Neural cell (in vitro differentiated cells): ENCODE measurements around the gene GLS2.

Experiments used
- MXI1 ChIP-seq: fragments of 450-650 bp; conservative IDR thresholded peaks from 2 replicates; pipeline ENCODE4 v1.6.1; 2014; ENCODE audit warnings: antibody characterized with exemption, mild to moderate bottlenecking; ENCODE audit not compliant: poor library complexity, severe bottlenecking
- POLR2AphosphoS5 ChIP-seq: IDR thresholded peaks from 2 replicates; pipeline ENCODE4 v1.6.1; 2012
- RAD21 ChIP-seq: fragments of 450-650 bp; conservative IDR thresholded peaks from 2 replicates; pipeline ENCODE4 v1.6.1; 2014; ENCODE audit warnings: antibody characterized with exemption, mild to moderate bottlenecking, moderate library complexity
- TF ChIP-seq, protein P1 (sequence below): fragments of 450-650 bp; IDR thresholded peaks from 2 replicates; pipeline ENCODE4 v1.5.1; 2014; ENCODE audit warnings: antibody characterized with exemption, mild to moderate bottlenecking, moderate library complexity; ENCODE audit not compliant: poor library complexity, severe bottlenecking
- TF ChIP-seq, protein P2 (sequence below): IDR thresholded peaks from 2 replicates; pipeline ENCODE4 v1.6.1; 2012; ENCODE audit warnings: borderline replicate concordance

DNA sequence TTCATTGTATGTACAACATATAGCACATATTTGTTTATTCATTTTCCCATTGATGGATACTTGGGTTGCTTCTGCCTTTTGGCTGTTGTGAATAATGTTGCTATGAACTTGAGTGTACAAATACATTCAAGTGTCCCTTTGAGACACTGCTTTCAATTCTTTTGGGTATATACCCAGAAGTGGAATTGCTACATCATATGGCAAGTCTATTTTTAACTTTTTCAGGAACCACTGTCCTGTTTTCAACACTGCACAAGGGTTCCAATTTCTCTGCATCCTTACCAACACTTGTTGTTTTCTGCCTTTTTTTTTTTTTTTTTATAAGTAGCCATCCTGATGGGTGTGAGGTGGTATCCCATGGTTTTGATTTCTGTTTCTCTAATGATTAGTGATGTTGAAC, 49.6 kb upstream of the GLS2 start:
- no peak for TF ChIP-seq POLR2AphosphoS5
- TF ChIP-seq, protein P1, sequence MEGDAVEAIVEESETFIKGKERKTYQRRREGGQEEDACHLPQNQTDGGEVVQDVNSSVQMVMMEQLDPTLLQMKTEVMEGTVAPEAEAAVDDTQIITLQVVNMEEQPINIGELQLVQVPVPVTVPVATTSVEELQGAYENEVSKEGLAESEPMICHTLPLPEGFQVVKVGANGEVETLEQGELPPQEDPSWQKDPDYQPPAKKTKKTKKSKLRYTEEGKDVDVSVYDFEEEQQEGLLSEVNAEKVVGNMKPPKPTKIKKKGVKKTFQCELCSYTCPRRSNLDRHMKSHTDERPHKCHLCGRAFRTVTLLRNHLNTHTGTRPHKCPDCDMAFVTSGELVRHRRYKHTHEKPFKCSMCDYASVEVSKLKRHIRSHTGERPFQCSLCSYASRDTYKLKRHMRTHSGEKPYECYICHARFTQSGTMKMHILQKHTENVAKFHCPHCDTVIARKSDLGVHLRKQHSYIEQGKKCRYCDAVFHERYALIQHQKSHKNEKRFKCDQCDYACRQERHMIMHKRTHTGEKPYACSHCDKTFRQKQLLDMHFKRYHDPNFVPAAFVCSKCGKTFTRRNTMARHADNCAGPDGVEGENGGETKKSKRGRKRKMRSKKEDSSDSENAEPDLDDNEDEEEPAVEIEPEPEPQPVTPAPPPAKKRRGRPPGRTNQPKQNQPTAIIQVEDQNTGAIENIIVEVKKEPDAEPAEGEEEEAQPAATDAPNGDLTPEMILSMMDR, result no peak
- no peak for TF ChIP-seq MXI1
- TF ChIP-seq, protein P2, sequence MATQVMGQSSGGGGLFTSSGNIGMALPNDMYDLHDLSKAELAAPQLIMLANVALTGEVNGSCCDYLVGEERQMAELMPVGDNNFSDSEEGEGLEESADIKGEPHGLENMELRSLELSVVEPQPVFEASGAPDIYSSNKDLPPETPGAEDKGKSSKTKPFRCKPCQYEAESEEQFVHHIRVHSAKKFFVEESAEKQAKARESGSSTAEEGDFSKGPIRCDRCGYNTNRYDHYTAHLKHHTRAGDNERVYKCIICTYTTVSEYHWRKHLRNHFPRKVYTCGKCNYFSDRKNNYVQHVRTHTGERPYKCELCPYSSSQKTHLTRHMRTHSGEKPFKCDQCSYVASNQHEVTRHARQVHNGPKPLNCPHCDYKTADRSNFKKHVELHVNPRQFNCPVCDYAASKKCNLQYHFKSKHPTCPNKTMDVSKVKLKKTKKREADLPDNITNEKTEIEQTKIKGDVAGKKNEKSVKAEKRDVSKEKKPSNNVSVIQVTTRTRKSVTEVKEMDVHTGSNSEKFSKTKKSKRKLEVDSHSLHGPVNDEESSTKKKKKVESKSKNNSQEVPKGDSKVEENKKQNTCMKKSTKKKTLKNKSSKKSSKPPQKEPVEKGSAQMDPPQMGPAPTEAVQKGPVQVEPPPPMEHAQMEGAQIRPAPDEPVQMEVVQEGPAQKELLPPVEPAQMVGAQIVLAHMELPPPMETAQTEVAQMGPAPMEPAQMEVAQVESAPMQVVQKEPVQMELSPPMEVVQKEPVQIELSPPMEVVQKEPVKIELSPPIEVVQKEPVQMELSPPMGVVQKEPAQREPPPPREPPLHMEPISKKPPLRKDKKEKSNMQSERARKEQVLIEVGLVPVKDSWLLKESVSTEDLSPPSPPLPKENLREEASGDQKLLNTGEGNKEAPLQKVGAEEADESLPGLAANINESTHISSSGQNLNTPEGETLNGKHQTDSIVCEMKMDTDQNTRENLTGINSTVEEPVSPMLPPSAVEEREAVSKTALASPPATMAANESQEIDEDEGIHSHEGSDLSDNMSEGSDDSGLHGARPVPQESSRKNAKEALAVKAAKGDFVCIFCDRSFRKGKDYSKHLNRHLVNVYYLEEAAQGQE, result no peak
- no peak for TF ChIP-seq RAD21
